Measurements from ENCODE around the gene SNTN.

- TF ChIP-seq YY1 (IDR thresholded peaks at IDR 0.05; ENCODE audit: low read depth) (no peak), CEBPB (IDR thresholded peaks at IDR 0.05) (no peak), EGR1 (IDR thresholded peaks at IDR 0.05) (no peak), REST (IDR thresholded peaks at IDR 0.05; ENCODE audit: low read depth) (no peak), CREB1 (IDR thresholded peaks at IDR 0.05; ENCODE audit: low read depth) (no peak), FOXM1 (IDR thresholded peaks at IDR 0.05; ENCODE audit: borderline replicate concordance, low read depth) (no peak), EP300 (IDR thresholded peaks at IDR 0.05; ENCODE audit: borderline replicate concordance) (no peak), TAF1 (IDR thresholded peaks at IDR 0.05; ENCODE audit: low read depth) (no peak)
- TF ChIP-seq, protein P1, sequence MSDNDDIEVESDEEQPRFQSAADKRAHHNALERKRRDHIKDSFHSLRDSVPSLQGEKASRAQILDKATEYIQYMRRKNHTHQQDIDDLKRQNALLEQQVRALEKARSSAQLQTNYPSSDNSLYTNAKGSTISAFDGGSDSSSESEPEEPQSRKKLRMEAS (IDR thresholded peaks at IDR 0.05): no peak
Observed at GRCh38 chr3:63662500-63662899, 10.0 kb downstream of the SNTN start.
